K562 (cell line): ENCODE results near the gene IFITM2. TPM values are rescaled to one million over a fixed set of nuclear protein-coding genes. Genes with fewer than 3 reads are reported as not detected.

Source experiments
- CBX1 ChIP-seq: sonication (generic); IDR thresholded peaks from 2 replicates; pipeline ENCODE4 v1.6.1; 2016; ENCODE audit warnings: antibody characterized with exemption, low read depth, mild to moderate bottlenecking
- E2F6 ChIP-seq, 2 experiments: IDR thresholded peaks; 2 replicates each; pipeline ENCODE4 v1.6.1; 2011; ENCODE audit warnings: borderline replicate concordance in 1 of 2, control low read depth in 1 of 2, low read depth in 1 of 2, low read length in 1 of 2, mild to moderate bottlenecking in 1 of 2, mixed read lengths in 1 of 2, moderate library complexity in 1 of 2; ENCODE audit not compliant: insufficient read depth in 1 of 2, insufficient read length in 1 of 2, poor library complexity in 1 of 2, severe bottlenecking in 1 of 2; ENCODE audit errors: extremely low read depth in 1 of 2
- ESRRB ChIP-seq: fragments of 250-450 bp; sonication (Bioruptor Pico); IDR thresholded peaks from 2 replicates; pipeline ENCODE4 v1.5.0; 2020; ENCODE audit warnings: mild to moderate bottlenecking, moderate library complexity, borderline replicate concordance
- EWSR1 ChIP-seq: fragments of 450-650 bp; IDR thresholded peaks from 2 replicates; pipeline ENCODE4 v1.6.1; 2018; ENCODE audit warnings: borderline replicate concordance, mild to moderate bottlenecking, low read depth, moderate library complexity; ENCODE audit not compliant: partially characterized antibody
- HDAC1 ChIP-seq, 2 experiments: fragments of 450-650 bp; IDR thresholded peaks; 2 replicates each; pipeline ENCODE4 v1.6.1; 2016 to 2017; ENCODE audit warnings: inconsistent platforms in 1 of 2, mild to moderate bottlenecking in 1 of 2, moderate library complexity in 1 of 2
- IRF2 ChIP-seq: sonication (generic); formaldehyde crosslinking; IDR thresholded peaks from 2 replicates; pipeline ENCODE4 v1.8.1; 2022; ENCODE audit warnings: mild to moderate bottlenecking, missing genetic modification reagents
- KDM1A ChIP-seq, 2 experiments: fragments of 450-650 bp; IDR thresholded peaks; 2 replicates each; pipeline ENCODE4 v1.6.1; 2016; ENCODE audit warnings: mild to moderate bottlenecking in 2 of 2
- MITF ChIP-seq: IDR thresholded peaks from 2 replicates; pipeline ENCODE4 v1.6.1; 2014; ENCODE audit warnings: antibody characterized with exemption
- MTA3 ChIP-seq: fragments of 450-650 bp; formaldehyde crosslinking; IDR thresholded peaks from 2 replicates; pipeline ENCODE4 v1.6.1; 2017; ENCODE audit warnings: mild to moderate bottlenecking, borderline replicate concordance
- NFATC3 ChIP-seq: fragments of 450-650 bp; IDR thresholded peaks from 2 replicates; pipeline ENCODE4 v1.6.1; 2017; ENCODE audit warnings: mild to moderate bottlenecking
- RBM34 ChIP-seq: fragments of 200-400 bp; formaldehyde crosslinking; IDR thresholded peaks from 2 replicates; pipeline ENCODE4 v1.6.1; 2018; ENCODE audit warnings: low read length, borderline replicate concordance; ENCODE audit not compliant: insufficient read depth
- SMAD3 ChIP-seq: fragments of 450-650 bp; formaldehyde crosslinking; conservative IDR thresholded peaks from 2 replicates; pipeline ENCODE4 v1.4.0; 2020; ENCODE audit warnings: mild to moderate bottlenecking
- SMARCB1 ChIP-seq: IDR thresholded peaks from 2 replicates; pipeline ENCODE4 v1.6.1; 2011; ENCODE audit warnings: improper control_type of control experiment, low read depth; ENCODE audit not compliant: insufficient read length
- SRSF7 ChIP-seq: fragments of 200-400 bp; formaldehyde crosslinking; optimal IDR thresholded peaks from 2 replicates; pipeline ENCODE3; 2017; ENCODE audit warnings: mild to moderate bottlenecking, low read depth, low read length
- TFE3 ChIP-seq: fragments of 450-650 bp; formaldehyde crosslinking; IDR thresholded peaks from 2 replicates; pipeline ENCODE4 v1.4.0; 2020; ENCODE audit warnings: mild to moderate bottlenecking, mixed read lengths
- TRIM24 ChIP-seq, 2 experiments: fragments of 450-650 bp; IDR thresholded peaks; 2 replicates each; pipeline ENCODE4 v1.6.1; 2016
- TRIM28 ChIP-seq: fragments of 450-650 bp; IDR thresholded peaks from 2 replicates; pipeline ENCODE4 v1.6.1; 2017
- ZFP1 ChIP-seq: fragments of 450-650 bp; formaldehyde crosslinking; IDR thresholded peaks from 2 replicates; pipeline ENCODE4 v1.4.0; 2020; ENCODE audit warnings: mild to moderate bottlenecking, mixed read lengths
- ZNF274 ChIP-seq: IDR thresholded peaks from 2 replicates; pipeline ENCODE4 v1.6.1; 2011; ENCODE audit warnings: low read depth, mild to moderate bottlenecking, low read length, moderate library complexity, borderline replicate concordance
- ZNF384 ChIP-seq: IDR thresholded peaks from 2 replicates; pipeline ENCODE4 v1.6.1; 2012; ENCODE audit warnings: low read depth, low read length, improper control_type of control experiment
- ZNF436 ChIP-seq: fragments of 250-450, 450-650 bp; sonication (Bioruptor Pico); formaldehyde crosslinking; IDR thresholded peaks from 2 replicates; pipeline ENCODE4 v1.7.0; 2020; ENCODE audit warnings: mild to moderate bottlenecking
- ZNF778 ChIP-seq: fragments of 450-650 bp; formaldehyde crosslinking; IDR thresholded peaks from 2 replicates; pipeline ENCODE4 v1.4.0; 2020; ENCODE audit warnings: mild to moderate bottlenecking, moderate library complexity
- ZNF780A ChIP-seq: fragments of 250-450 bp; sonication (Bioruptor Pico); IDR thresholded peaks from 2 replicates; pipeline ENCODE4 v1.5.0; 2021; ENCODE audit warnings: mild to moderate bottlenecking
- polyA plus RNA-seq, 8 experiments: library from polyadenylated mRNA; depleted of rRNA in 4 of 8; stranded (reverse) in 5 of 8; unstranded in 3 of 8; fragments of >200 nt; fragmentation: Nextera tagmentation in 2 of 8; fragmentation: Illumina TruSeq in 1 of 8; extraction: Ambion mirVana in 2 of 8; extraction: Trizol in 1 of 8; gene quantifications; 2 replicates each; pipeline versions ENCODE4 v1.2.1 to v1.2.3, GENCODE V29; 2011 to 2014; ENCODE audit warnings: inconsistent platforms in 1 of 8, missing spikeins in 1 of 8
- total RNA-seq, 7 experiments: library from RNA; depleted of rRNA in 6 of 7; stranded (reverse); fragments of >200 nt in 6 of 7; fragmentation: Illumina TruSeq in 2 of 7; extraction: Trizol in 2 of 7; gene quantifications; 2 replicates each; pipeline versions ENCODE4 v1.2.1 to v1.2.3, GENCODE V29; 2011 to 2021; ENCODE audit warnings: low replicate concordance in 1 of 7
- TF ChIP-seq, protein P1 (sequence below): fragments of 450-650 bp; IDR thresholded peaks from 2 replicates; pipeline ENCODE4 v1.6.1; 2017; ENCODE audit warnings: antibody characterized with exemption

The IFITM2 gene
- total and polyA plus RNA-seq, 9 of the 15 experiments (the other 6 are each of a cell fraction or from before 2014, with no cell fraction given): 52.8 to 4,872 (median 356) TPM

- TF ChIP-seq, protein P1, sequence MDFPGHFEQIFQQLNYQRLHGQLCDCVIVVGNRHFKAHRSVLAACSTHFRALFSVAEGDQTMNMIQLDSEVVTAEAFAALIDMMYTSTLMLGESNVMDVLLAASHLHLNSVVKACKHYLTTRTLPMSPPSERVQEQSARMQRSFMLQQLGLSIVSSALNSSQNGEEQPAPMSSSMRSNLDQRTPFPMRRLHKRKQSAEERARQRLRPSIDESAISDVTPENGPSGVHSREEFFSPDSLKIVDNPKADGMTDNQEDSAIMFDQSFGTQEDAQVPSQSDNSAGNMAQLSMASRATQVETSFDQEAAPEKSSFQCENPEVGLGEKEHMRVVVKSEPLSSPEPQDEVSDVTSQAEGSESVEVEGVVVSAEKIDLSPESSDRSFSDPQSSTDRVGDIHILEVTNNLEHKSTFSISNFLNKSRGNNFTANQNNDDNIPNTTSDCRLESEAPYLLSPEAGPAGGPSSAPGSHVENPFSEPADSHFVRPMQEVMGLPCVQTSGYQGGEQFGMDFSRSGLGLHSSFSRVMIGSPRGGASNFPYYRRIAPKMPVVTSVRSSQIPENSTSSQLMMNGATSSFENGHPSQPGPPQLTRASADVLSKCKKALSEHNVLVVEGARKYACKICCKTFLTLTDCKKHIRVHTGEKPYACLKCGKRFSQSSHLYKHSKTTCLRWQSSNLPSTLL: no peak
- TF ChIP-seq IRF2 (CRISPR knock-in tag) (0 out of 2 replicates have a peak, but pooled peaks have one; percentile 45), HDAC1 (IDR thresholded peaks at IDR 0.05) (no peak), E2F6 (IDR thresholded peaks at IDR 0.05; ENCODE audit: borderline replicate concordance in 1 of 2, extremely low read depth in 1 of 2, insufficient read depth in 1 of 2, insufficient read length in 1 of 2, low read depth in 1 of 2, low read length in 1 of 2, poor library complexity in 1 of 2, severe bottlenecking in 1 of 2) (no peak), TRIM24 (IDR thresholded peaks at IDR 0.05) (peak; percentile 35 to 72; a peak in 3 of 4 replicates), ZNF384 (no peak), ZNF274 (no peak), SMARCB1 (no peak), ESRRB (no peak), TFE3 (CRISPR knock-in tag) (no peak), EWSR1 (no peak), ZNF436 (CRISPR knock-in tag) (no peak), RBM34 (no peak), SMAD3 (CRISPR knock-in tag) (no peak), ZFP1 (CRISPR knock-in tag) (no peak), KDM1A (IDR thresholded peaks at IDR 0.05) (peak; percentile 56 to 86), NFATC3 (no peak), ZNF780A (CRISPR knock-in tag) (no peak), TRIM28 (peak; percentile 90), MTA3 (no peak), CBX1 (peak; percentile 87; the same call in 1 of the 2 replicates), MITF (no peak), SRSF7 (no peak), ZNF778 (CRISPR knock-in tag) (no peak)
Measured at GRCh38 chr11:332651-333480, 25.2 kb downstream of the IFITM2 start (continued).
